Occipital lobe (tissue), 2 donors: Measurements from ENCODE around the gene MAP2K5. TPM values are rescaled to one million over a fixed set of nuclear protein-coding genes. Genes with fewer than 3 reads are reported as not detected.

Source experiments
- DNase-seq: peaks from one replicate; lab custom pipeline; 2025; lab: John Stamatoyannopoulos, UW
- total RNA-seq: library from RNA; depleted of rRNA; stranded (reverse); fragments of >200 nt; gene quantifications from one replicate; pipeline ENCODE4 v1.2.3, GENCODE V29; 2014

The MAP2K5 gene
- total RNA-seq, 1 donor from 2014 or later, result 12.8 TPM

- DNase-seq, result no peak
Measured at GRCh38 chr15:67750371-67750770, 207.9 kb downstream of the MAP2K5 start.

GRCh38 chr15:67753891-67754290, 211.4 kb downstream of the MAP2K5 start:
- DNase-seq, result no peak

- DNase-seq, result no peak
Measured at GRCh38 chr15:67755264-67755663, 212.8 kb downstream of the MAP2K5 start.

- DNase-seq, result no peak
Measured at GRCh38 chr15:67755936-67756335, 213.4 kb downstream of the MAP2K5 start.

GRCh38 chr15:67758619-67759300, 216.3 kb downstream of the MAP2K5 start:
- DNase-seq, result no peak

GRCh38 chr15:67760901-67761300, 218.4 kb downstream of the MAP2K5 start:
- DNase-seq, result no peak

GRCh38 chr15:67761343-67761742, 218.8 kb downstream of the MAP2K5 start:
- no peak for DNase-seq

GRCh38 chr15:67762610-67763368, 220.3 kb downstream of the MAP2K5 start:
- DNase-seq, result no peak

GRCh38 chr15:67765701-67766100, 223.2 kb downstream of the MAP2K5 start:
- no peak for DNase-seq

- no peak for DNase-seq
Measured at GRCh38 chr15:67766968-67767367, 224.5 kb downstream of the MAP2K5 start.

- DNase-seq, result no peak
Measured at GRCh38 chr15:67768313-67768977, 225.9 kb downstream of the MAP2K5 start.

- DNase-seq, result no peak
Measured at GRCh38 chr15:67769497-67770357, 227.2 kb downstream of the MAP2K5 start.

- no peak for DNase-seq
Measured at GRCh38 chr15:67770358-67770628, 227.8 kb downstream of the MAP2K5 start.

- no peak for DNase-seq
Measured at GRCh38 chr15:67771189-67771800, 228.8 kb downstream of the MAP2K5 start.

- no peak for DNase-seq
Measured at GRCh38 chr15:67774626-67775025, 232.1 kb downstream of the MAP2K5 start.

GRCh38 chr15:67775250-67775649, 232.7 kb downstream of the MAP2K5 start:
- no peak for DNase-seq

- no peak for DNase-seq
Measured at GRCh38 chr15:67775998-67776397, 233.5 kb downstream of the MAP2K5 start.

- DNase-seq, result no peak
Measured at GRCh38 chr15:67776600-67776999, 234.1 kb downstream of the MAP2K5 start.

- no peak for DNase-seq
Measured at GRCh38 chr15:67777071-67777470, 234.6 kb downstream of the MAP2K5 start.

GRCh38 chr15:67777773-67778172, 235.3 kb downstream of the MAP2K5 start:
- no peak for DNase-seq

- no peak for DNase-seq
Measured at GRCh38 chr15:67778968-67779548, 236.6 kb downstream of the MAP2K5 start.
